C4-2B (cell line): ENCODE results near the gene RPAP2.

Experiments
- ZFX ChIP-seq: fragments of 450-650 bp; IDR thresholded peaks from 2 replicates; pipeline ENCODE4 v1.6.1; 2017
- TF ChIP-seq, protein P1 (sequence below): fragments of 450-650 bp; conservative IDR thresholded peaks from 2 replicates; pipeline ENCODE4 v1.5.1; 2017; ENCODE audit warnings: mild to moderate bottlenecking

DNA sequence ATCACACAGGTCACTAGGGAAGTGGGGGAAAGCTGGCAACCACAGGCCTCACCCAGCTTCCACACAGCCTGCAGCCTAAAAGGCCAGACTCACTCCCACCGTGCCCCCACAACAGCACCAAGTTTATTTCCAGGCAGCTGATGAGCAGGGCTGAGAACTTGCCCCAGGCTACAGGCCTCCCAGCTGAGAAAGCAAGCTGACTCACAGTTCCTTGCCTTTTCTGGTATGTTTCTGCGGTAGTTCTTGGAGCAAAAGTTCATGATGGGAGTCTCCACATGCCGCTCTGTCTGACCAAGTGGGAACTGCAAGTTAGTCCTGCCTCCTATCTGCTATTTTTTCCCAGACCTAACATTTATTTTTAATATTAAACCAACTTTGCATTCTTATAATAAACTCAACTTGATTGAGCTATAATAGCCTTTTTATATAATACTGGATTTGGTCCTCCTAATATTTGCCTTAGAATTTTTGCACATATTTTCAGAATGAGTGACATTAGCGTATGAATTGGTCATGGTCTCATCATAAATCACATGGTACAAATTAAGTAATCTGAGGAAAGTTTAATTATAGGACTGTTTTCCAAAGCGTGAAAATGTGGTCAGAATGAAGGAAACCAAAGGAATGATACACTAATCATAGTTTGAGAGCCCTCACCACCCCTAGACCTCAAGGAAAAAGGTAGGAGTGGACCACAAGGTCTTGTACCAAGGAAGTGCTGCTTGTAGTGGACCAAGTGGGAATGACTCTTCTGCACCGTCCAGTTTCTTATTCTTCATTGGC is 30.7 kb downstream of the RPAP2 start:
- TF ChIP-seq, protein P1, sequence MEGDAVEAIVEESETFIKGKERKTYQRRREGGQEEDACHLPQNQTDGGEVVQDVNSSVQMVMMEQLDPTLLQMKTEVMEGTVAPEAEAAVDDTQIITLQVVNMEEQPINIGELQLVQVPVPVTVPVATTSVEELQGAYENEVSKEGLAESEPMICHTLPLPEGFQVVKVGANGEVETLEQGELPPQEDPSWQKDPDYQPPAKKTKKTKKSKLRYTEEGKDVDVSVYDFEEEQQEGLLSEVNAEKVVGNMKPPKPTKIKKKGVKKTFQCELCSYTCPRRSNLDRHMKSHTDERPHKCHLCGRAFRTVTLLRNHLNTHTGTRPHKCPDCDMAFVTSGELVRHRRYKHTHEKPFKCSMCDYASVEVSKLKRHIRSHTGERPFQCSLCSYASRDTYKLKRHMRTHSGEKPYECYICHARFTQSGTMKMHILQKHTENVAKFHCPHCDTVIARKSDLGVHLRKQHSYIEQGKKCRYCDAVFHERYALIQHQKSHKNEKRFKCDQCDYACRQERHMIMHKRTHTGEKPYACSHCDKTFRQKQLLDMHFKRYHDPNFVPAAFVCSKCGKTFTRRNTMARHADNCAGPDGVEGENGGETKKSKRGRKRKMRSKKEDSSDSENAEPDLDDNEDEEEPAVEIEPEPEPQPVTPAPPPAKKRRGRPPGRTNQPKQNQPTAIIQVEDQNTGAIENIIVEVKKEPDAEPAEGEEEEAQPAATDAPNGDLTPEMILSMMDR: no peak
- no peak for TF ChIP-seq ZFX
